Ovary (tissue), 9 donors: Measurements from ENCODE around the gene SLC15A3. TPM values are rescaled to one million over a fixed set of nuclear protein-coding genes. Genes with fewer than 3 reads are reported as not detected.

Experiments used
- DNase-seq, 5 donors: peaks; one replicate each; pipeline ENCODE4 v3.0.0-alpha.2; 2019 to 2020
- H3K27ac ChIP-seq, 2 donors: fragments of 200-600 bp; one replicate each; pipeline versions ENCODE4 v1.5.1 to v1.8.0; 2019 to 2022
- H3K27me3 ChIP-seq: fragments of 200-600 bp; one replicate; pipeline ENCODE4 v1.8.0; 2022
- H3K36me3 ChIP-seq: fragments of 200-600 bp; sonication (generic); one replicate; pipeline ENCODE4 v1.5.1; 2019
- H3K4me1 ChIP-seq: one replicate; pipeline ENCODE4 v1.8.1; 2013; ENCODE audit warnings: mild to moderate bottlenecking, moderate library complexity; ENCODE audit not compliant: insufficient read depth
- H3K4me3 ChIP-seq: fragments of 200-600 bp; sonication (generic); one replicate; pipeline ENCODE4 v1.5.1; 2017
- H3K9me3 ChIP-seq, 2 donors: fragments of 200-600 bp in 1 of 2; sonication (generic) in 1 of 2; one replicate each; pipeline versions ENCODE4 v1.5.1 to v1.8.1; 2013 to 2019; ENCODE audit warnings: mild to moderate bottlenecking in 1 of 2, moderate library complexity in 1 of 2
- CTCF ChIP-seq, 3 donors: fragments of 450-650 bp in 2 of 3; fragments of 200-600 bp in 1 of 3; IDR thresholded peaks; one replicate each; pipeline versions ENCODE4 v1.5.1 to v1.8.0; 2016 to 2022; ENCODE audit warnings: antibody characterized with exemption in 3 of 3, mild to moderate bottlenecking in 1 of 3
- EP300 ChIP-seq: sonication (generic); formaldehyde crosslinking; IDR thresholded peaks from one replicate; pipeline ENCODE4 v1.6.1; 2017; ENCODE audit warnings: antibody characterized with exemption
- POLR2A ChIP-seq: fragments of 450-650 bp; IDR thresholded peaks from one replicate; pipeline ENCODE4 v1.6.1; 2017; ENCODE audit warnings: antibody characterized with exemption, mild to moderate bottlenecking, moderate library complexity
- WGBS, 3 donors: extraction: QIAGEN DNeasy Blood & Tissue Kit in 1 of 3; methylation state at CpG; one replicate each; pipeline versions ENCODE4 v1.1.5 to v1.1.7; 2013 to 2017; 5-methylcytosine and 5-hydroxymethylcytosine counted together
- intact Hi-C, 4 donors: fragments of 100-400 bp; cut with DNase I; formaldehyde crosslinking; loops; one replicate each; pipeline versions ENCODE4 v1.11.0 to v1.15.1; 2022 to 2023
- polyA plus RNA-seq, 2 donors: library from polyadenylated mRNA; stranded (reverse); fragments of 200-250 nt in 1 of 2; fragments of 350-450 nt in 1 of 2; fragmentation: Illumina TruSeq in 1 of 2; extraction: RNeasy Lipid Tissue Mini Kit (QIAGEN cat#74804) in 1 of 2; gene quantifications; one replicate each; pipeline ENCODE4 v1.2.3, GENCODE V29; 2013 to 2014
- total RNA-seq, 7 donors: library from RNA; depleted of rRNA in 2 of 7; stranded (reverse); fragments of >200 nt in 2 of 7; fragmentation: NEBNext Ultra II Directional in 3 of 7; extraction: Animal tissue kit (Norgen Biotek cat#: 25700) in 3 of 7; gene quantifications; one replicate each; pipeline versions ENCODE4 v1.1.0 to v1.2.4, GENCODE V29; 2016 to 2023
- donor health status: DM: no; HTN: no; CAD: no; lungs with moderate emphysema.
- donor health status: DM: no; HTN: no; CAD: no.
- donor health status: Bipolar disorder and iron deficiency.
- donor health status: DM: yes; HTN: yes; CAD: no.
- donor health status: DM: no; HTN: no; CAD: no.
- donor health status: DM: yes; HTN: yes; CAD: no.

The SLC15A3 gene
- total and polyA plus RNA-seq, 9 donors, result 25.3 to 55.8 (median 38.9) TPM

GRCh38 chr11:60994541-60995080 lies 42.6 kb upstream of the SLC15A3 start:
- Histone ChIP-seq H3K27ac (no peak overlapping the region), H3K27me3 (no peaks in the 10 kb centered on the region), H3K36me3 (no peaks in the 10 kb centered on the region), H3K4me3 (no peak overlapping the region), H3K4me1 (no peaks in the 10 kb centered on the region), H3K9me3 (no peaks in the 10 kb centered on the region)
- WGBS, 3 donors, result 40 to 54% (median 48%) methylated on average over 7 of the region's 7 CpGs
- intact Hi-C loops, result no loop called here
- TF ChIP-seq POLR2A, result no peak
- no peak for TF ChIP-seq CTCF (IDR thresholded peaks at IDR 0.05)
- TF ChIP-seq EP300, result no peak
- no peak for DNase-seq

- intact Hi-C loops, result no loop called here
- no peaks in the 10 kb centered on the region for H3K27me3 ChIP-seq
- WGBS, 3 donors, result 41 to 52% (median 49%) methylated on average over 7 of the region's 7 CpGs
- H3K36me3 ChIP-seq, result no peaks in the 10 kb centered on the region
- DNase-seq, result no peak
- no peaks in the 10 kb centered on the region for H3K4me1 ChIP-seq
- TF ChIP-seq POLR2A (no peak), EP300 (no peak), CTCF (IDR thresholded peaks at IDR 0.05) (no peak)
- H3K27ac ChIP-seq, result no peak overlapping the region
- H3K9me3 ChIP-seq, result no peaks in the 10 kb centered on the region
- H3K4me3 ChIP-seq, result no peak overlapping the region
Observed at GRCh38 chr11:60993615-60994014, 41.6 kb upstream of the SLC15A3 start.

GRCh38 chr11:60992842-60993409 lies 41.0 kb upstream of the SLC15A3 start:
- TF ChIP-seq POLR2A (no peak), CTCF (IDR thresholded peaks at IDR 0.05) (no peak), EP300 (no peak)
- WGBS, 3 donors, result 12 to 20% (median 15%) methylated on average over 5 of the region's 5 CpGs

GRCh38 chr11:60991457-60991856 lies 39.5 kb upstream of the SLC15A3 start:
- TF ChIP-seq CTCF (IDR thresholded peaks at IDR 0.05), result no peak
- no peak for TF ChIP-seq POLR2A
- no peak for TF ChIP-seq EP300
- intact Hi-C loops, result no loop called here
- WGBS, 3 donors, result 90 to 93% (median 90%) methylated on average over 4 of the region's 4 CpGs
- Histone ChIP-seq H3K36me3 (no peaks in the 10 kb centered on the region), H3K27ac (no peak overlapping the region), H3K4me3 (no peak overlapping the region), H3K4me1 (no peaks in the 10 kb centered on the region), H3K9me3 (no peaks in the 10 kb centered on the region), H3K27me3 (no peaks in the 10 kb centered on the region)
- DNase-seq, result no peak

More at GRCh38 chr11:60992842-60993409, 41.0 kb upstream of the SLC15A3 start:
- Histone ChIP-seq H3K4me1 (no peaks in the 10 kb centered on the region), H3K4me3 (no peak overlapping the region), H3K27me3 (no peaks in the 10 kb centered on the region), H3K9me3 (no peaks in the 10 kb centered on the region), H3K36me3 (no peaks in the 10 kb centered on the region), H3K27ac (no peak overlapping the region)
- peak in 3 of 5 donors; percentile 39 to 62 (median 44) for DNase-seq
- intact Hi-C loops, result no loop called here
